Measurements from ENCODE around the gene C1orf116.

C1orf116 gene

GRCh38 chr1:207034208-207034607 lies 1.7 kb upstream of the C1orf116 start:
- DNase-seq = no peak

GRCh38 chr1:207033302-207033701 lies 746 bp upstream of the C1orf116 start:
- no peak for DNase-seq

- DNase-seq = no peak
Measured at GRCh38 chr1:207031632-207032264, 808 bp downstream of the C1orf116 start.

- DNase-seq = no peak
Measured at GRCh38 chr1:207031016-207031415, 1.5 kb downstream of the C1orf116 start.

- DNase-seq = no peak
Measured at GRCh38 chr1:207030522-207031009, 2.0 kb downstream of the C1orf116 start.

GRCh38 chr1:207029701-207030521 lies 2.6 kb downstream of the C1orf116 start:
- DNase-seq = no peak

GRCh38 chr1:207028884-207029650 lies 3.5 kb downstream of the C1orf116 start:
- no peak for DNase-seq

GRCh38 chr1:207027921-207028320 lies 4.6 kb downstream of the C1orf116 start:
- no peak for DNase-seq

GRCh38 chr1:207027206-207027777 lies 5.3 kb downstream of the C1orf116 start:
- no peak for DNase-seq

GRCh38 chr1:207026104-207026534 lies 6.4 kb downstream of the C1orf116 start:
- no peak for DNase-seq

- DNase-seq = no peak
Measured at GRCh38 chr1:207025146-207025880, 7.2 kb downstream of the C1orf116 start.

- no peak for DNase-seq
Measured at GRCh38 chr1:207024202-207025145, 8.1 kb downstream of the C1orf116 start.

- DNase-seq = no peak
Measured at GRCh38 chr1:207022996-207023679, 9.4 kb downstream of the C1orf116 start.

GRCh38 chr1:207021876-207022596 lies 10.5 kb downstream of the C1orf116 start:
- DNase-seq = no peak

- DNase-seq = no peak
Measured at GRCh38 chr1:207021139-207021861, 11.3 kb downstream of the C1orf116 start.

GRCh38 chr1:207020709-207021107 lies 11.8 kb downstream of the C1orf116 start:
- DNase-seq = no peak

GRCh38 chr1:207020065-207020708 lies 12.4 kb downstream of the C1orf116 start:
- no peak for DNase-seq

- DNase-seq = no peak
Measured at GRCh38 chr1:207019661-207020060, 12.9 kb downstream of the C1orf116 start.

Measured in activated gamma-delta T cell (primary cell).